ENCODE data around the gene UST. TPM values are rescaled to one million over a fixed set of nuclear protein-coding genes. Genes with fewer than 3 reads are reported as not detected.
"Not testable (repeated sequence)": the region's sequence is repeated elsewhere in the genome, so short reads cannot be mapped to it uniquely, and the experiment has no call there.

UST gene
- total RNA-seq, 1 donor from 2014 or later = under 0.01 TPM

GRCh38 chr6:149084808-149085556 lies 338.2 kb downstream of the UST start:
- DNase-seq (ENCODE audit: low read depth in 2 of 2) = no peak

DNA sequence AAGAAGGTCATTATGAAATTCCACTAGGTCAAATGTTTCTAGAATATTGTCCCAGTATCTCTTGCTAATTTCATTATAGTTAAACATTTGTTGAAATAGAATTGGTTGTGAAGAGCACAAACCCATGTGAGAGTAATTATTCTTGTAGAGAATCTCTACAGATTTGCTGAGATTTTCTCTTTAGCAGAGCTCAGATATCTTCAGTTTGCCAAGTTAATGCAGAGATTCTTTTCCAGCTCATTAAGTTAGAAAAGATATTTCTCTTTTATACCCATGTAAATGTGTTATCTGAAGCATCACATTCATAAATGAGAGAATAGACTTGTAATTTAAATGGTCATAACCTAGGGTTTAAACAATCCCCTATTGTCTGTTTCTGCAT lies 338.7 kb downstream of the UST start:
- DNase-seq (ENCODE audit: low read depth in 2 of 2) = no peak

GRCh38 chr6:149086363-149086762 lies 339.5 kb downstream of the UST start:
- DNase-seq (ENCODE audit: low read depth in 2 of 2) = no peak

- DNase-seq (ENCODE audit: low read depth in 2 of 2) = no peak
Measured at GRCh38 chr6:149087898-149088297, 341.1 kb downstream of the UST start.

DNA sequence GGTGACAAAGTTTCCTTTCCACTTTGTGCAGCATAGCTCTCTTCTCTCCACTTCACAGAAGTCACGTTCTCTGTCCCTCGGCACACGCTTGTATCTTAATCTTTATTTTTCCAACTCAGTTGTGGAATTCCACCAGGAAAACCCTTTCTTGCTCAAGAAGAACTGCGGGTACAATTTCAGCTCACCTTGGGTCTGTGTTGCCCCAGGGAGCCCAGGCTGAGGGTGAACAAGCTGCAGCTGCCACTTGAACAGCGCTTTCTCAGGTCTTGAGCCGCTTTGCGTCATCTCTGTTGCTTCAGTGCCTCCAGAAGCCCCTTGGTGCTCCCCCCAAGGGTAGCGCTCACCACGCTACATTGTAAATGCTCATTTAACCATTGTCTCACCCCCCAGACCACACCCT lies 341.5 kb downstream of the UST start:
- DNase-seq (ENCODE audit: low read depth in 2 of 2) = no peak

GRCh38 chr6:149089510-149089909 lies 342.7 kb downstream of the UST start:
- no peak for DNase-seq (ENCODE audit: low read depth in 2 of 2)

DNA sequence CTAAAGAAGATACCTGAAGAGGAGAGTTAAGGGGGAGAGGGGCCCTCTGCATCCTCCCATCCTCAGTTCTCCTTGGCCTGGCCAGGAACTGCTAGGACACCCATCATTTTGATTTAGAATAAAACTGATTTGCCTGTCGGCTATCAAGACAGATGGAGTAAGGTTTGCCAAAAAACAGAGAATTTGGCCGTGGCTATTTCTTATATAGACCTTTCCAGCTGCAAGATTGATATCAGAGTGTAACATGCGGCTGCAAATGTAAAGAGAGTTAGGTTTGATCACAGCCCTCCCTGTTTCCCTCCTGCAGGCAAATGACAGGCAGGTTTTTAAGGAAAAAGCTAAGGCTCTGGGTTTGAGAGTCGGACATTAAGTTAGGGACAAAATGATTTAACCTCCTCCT lies 344.1 kb downstream of the UST start:
- no peak for DNase-seq (ENCODE audit: low read depth in 2 of 2)

- no peak for DNase-seq (ENCODE audit: low read depth in 2 of 2)
Measured at GRCh38 chr6:149093643-149094042, 346.8 kb downstream of the UST start.

GRCh38 chr6:149094156-149094555 lies 347.3 kb downstream of the UST start:
- no peak for DNase-seq (ENCODE audit: low read depth in 2 of 2)

GRCh38 chr6:149094934-149095351 lies 348.1 kb downstream of the UST start:
- no peak for DNase-seq (ENCODE audit: low read depth in 2 of 2)

GRCh38 chr6:149095842-149096241 lies 349.0 kb downstream of the UST start:
- no peak for DNase-seq (ENCODE audit: low read depth in 2 of 2)

- no peak for DNase-seq (ENCODE audit: low read depth in 2 of 2)
Measured at GRCh38 chr6:149097794-149098193, 351.0 kb downstream of the UST start.

DNA sequence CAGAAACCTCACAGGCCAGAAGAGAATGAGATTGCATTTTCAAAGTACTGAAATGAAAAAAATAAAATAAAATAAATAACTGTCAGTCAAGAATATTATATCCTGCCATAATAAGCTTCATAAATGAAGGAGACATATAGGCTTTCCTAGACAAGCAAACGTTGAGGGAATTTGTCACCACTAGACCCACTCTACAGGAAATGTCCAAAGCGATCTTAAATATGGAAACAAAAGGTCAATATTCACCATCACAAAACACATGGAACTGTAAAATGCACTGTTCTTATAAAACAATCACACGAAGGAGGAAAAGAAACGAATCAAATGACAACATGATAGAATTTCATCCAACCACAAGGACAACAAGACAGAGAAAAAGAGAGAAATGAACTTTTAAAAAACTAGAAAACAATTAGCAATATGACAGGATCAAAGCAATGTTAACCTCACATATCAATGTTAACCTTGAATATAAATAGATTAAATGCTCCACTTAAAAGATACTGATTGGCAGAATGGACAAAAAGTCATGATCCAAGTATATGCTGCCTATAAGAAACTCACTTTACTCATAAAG lies 352.0 kb downstream of the UST start:
- no peak for DNase-seq (ENCODE audit: low read depth in 2 of 2)

DNA sequence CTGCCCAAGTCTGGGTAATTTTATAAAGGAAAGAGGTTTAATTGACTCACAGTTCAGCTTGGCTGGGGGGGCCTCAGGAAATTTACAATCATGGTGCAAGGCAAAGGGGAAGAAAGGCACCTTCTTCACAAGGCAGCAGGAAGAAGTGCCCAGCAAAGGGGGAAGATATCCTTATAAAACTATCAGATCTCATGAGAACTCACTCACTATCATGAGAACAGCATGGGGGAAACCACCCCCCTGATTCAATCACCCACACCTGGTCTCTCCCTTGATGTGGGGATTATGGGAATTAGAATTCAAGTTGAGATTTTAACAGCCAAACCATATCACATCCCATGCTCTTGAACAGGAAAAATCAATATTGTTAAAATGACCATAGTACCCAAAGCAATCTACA lies 355.5 kb downstream of the UST start:
- no peak for DNase-seq (ENCODE audit: low read depth in 2 of 2)

GRCh38 chr6:149103950-149104349 lies 357.1 kb downstream of the UST start:
- DNase-seq (ENCODE audit: low read depth in 2 of 2) = not testable (repeated sequence)

DNA sequence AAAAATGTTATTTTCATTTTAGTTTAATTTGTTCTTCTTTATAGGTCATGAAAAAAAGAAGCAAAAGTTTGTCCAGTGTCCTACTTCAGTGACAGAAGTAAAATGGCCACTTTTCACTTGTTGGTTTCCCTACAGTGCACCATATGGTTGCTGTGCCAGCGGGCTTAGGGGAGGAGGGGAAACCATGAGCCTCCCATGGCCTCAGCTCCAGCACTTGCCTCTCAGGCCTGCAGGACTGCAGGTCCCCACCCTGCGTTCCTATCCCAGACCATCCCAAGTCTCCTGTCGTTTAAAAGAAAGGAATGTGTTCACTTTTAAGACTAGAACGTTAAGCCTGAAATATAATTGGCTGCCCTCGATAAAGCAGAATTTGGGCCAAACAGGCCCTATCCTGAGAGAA lies 360.7 kb downstream of the UST start:
- DNase-seq (ENCODE audit: low read depth in 2 of 2) = no peak

DNA sequence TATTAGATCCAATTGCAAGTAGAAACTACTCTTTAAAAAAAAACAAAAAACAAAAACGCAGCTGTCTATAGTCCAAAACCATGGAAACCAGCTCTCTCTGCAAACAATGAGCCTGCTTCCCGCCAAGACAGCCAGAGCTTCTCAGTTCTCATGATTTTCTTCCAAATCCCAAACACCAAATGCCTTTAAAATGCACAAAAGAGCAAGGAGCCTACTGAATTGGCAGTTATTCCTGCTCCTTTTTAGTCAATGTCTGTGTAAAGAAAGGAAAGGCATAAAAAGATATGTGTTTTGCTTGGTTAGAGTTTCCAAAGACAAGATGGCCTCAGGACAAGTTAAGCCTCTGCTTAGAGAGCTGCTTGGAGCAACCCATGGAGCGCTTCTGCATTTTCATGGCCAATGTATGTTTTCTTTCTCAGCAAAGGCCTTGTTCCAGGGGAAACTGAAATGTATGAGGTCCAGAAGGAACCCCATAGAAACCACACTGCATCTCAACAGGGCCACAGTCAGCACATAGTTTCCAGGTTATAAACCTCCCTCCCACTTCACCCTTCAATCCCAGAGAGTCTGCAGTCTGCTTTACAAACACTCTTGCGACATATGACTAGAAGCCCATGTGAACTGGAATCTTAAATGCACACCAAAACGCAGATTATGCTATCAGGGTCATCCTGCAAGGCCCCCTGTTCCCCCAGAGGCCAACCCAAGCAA lies 361.4 kb downstream of the UST start:
- no peak for DNase-seq (ENCODE audit: low read depth in 2 of 2)

DNA sequence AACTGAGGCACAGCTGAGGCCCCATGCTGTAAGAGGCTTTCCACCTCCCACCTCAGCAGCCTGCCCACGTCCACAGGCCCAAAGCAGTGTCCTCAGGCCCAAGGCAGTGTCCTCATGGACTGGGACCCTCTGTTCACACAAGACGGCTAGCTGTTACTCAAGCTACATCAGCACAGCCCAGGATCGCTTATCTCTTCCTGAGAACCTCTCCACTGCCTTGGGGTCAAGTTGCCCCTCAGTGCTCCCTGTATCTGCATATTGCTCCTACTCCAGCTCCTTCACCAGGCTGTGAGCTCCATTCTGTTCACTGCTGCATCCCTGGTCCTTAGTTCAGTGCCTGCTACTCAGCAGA lies 361.9 kb downstream of the UST start:
- no peak for DNase-seq (ENCODE audit: low read depth in 2 of 2)

DNA sequence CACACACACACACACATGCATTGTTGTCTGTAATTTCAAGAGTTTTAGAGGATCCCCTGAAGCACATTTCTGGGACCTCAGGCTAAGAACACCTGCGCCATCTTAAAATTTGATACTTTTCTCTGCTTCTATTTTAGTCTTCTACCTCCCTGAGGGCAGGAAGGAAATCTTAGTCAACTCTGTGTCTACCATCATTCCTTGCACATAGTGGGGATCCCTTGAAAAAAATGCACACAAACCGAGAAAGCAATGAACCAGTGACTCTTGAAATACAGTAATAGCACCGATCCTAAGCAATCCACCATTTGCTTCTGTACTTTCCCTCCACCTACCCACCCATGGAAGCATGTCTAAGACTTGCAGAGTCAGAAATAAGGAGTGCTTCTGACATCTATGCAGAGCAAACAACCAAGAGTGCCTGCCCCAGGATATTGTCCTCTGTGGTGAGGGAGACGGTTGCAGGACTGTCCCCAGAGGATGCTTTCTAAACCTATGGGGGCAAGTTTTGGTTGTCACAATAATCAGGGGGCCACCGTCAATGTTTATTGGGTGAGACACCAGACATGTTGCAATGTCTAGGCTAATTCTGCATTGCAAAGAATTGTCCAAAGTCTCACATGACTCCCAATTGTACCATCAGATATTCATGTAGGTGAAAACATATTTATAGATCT lies 362.7 kb downstream of the UST start:
- DNase-seq (ENCODE audit: low read depth in 2 of 2) = no peak

GRCh38 chr6:149111556-149112115 lies 364.8 kb downstream of the UST start:
- no peak for DNase-seq (ENCODE audit: low read depth in 2 of 2)

DNA sequence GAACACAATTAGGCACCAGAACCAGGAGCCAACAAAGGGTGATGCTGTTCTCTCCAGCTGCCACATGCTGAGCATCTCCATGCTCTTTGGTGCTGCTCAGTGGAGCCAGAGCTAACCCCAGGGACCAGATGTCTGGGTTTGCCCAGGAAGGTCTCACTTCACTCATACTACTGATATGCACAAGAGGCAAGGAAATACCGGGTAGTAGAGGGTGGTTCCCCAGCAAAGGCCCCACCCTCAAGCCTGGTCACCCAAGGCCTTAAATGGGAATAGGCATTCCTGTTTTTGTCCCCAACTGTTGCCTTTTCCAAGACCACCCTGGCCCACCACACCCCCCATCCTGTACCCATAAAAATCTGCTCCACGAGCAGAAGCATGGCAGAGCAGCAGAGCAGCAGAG lies 366.1 kb downstream of the UST start:
- no peak for DNase-seq (ENCODE audit: low read depth in 2 of 2)

- no peak for DNase-seq (ENCODE audit: low read depth in 2 of 2)
Measured at GRCh38 chr6:149114167-149114566, 367.3 kb downstream of the UST start.
